ENCODE data around the gene B3GNT3.

DNA sequence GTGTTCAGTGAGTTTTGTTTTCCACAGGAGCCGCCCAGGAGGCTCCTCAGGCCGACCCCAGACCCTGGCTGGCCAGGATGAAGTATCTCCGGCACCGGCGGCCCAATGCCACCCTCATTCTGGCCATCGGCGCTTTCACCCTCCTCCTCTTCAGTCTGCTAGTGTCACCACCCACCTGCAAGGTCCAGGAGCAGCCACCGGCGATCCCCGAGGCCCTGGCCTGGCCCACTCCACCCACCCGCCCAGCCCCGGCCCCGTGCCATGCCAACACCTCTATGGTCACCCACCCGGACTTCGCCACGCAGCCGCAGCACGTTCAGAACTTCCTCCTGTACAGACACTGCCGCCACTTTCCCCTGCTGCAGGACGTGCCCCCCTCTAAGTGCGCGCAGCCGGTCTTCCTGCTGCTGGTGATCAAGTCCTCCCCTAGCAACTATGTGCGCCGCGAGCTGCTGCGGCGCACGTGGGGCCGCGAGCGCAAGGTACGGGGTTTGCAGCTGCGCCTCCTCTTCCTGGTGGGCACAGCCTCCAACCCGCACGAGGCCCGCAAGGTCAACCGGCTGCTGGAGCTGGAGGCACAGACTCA lies 12.9 kb downstream of the B3GNT3 start:
- TF ChIP-seq, protein P1, sequence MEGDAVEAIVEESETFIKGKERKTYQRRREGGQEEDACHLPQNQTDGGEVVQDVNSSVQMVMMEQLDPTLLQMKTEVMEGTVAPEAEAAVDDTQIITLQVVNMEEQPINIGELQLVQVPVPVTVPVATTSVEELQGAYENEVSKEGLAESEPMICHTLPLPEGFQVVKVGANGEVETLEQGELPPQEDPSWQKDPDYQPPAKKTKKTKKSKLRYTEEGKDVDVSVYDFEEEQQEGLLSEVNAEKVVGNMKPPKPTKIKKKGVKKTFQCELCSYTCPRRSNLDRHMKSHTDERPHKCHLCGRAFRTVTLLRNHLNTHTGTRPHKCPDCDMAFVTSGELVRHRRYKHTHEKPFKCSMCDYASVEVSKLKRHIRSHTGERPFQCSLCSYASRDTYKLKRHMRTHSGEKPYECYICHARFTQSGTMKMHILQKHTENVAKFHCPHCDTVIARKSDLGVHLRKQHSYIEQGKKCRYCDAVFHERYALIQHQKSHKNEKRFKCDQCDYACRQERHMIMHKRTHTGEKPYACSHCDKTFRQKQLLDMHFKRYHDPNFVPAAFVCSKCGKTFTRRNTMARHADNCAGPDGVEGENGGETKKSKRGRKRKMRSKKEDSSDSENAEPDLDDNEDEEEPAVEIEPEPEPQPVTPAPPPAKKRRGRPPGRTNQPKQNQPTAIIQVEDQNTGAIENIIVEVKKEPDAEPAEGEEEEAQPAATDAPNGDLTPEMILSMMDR (IDR thresholded peaks at IDR 0.05), result no peak
- TF ChIP-seq EZH2 (IDR thresholded peaks at IDR 0.05; ENCODE audit: borderline replicate concordance, insufficient read depth, low read depth, low read length, poor library complexity, severe bottlenecking), result no peak

Measured in B cell (primary cell).